GM21423 (cell line): Measurements from ENCODE around the gene GP9.
"Not testable (repeated sequence)": the region's sequence is repeated elsewhere in the genome, so short reads cannot be mapped to it uniquely, and the experiment has no call there.

ENCODE experiments used
- ATAC-seq: cut with Tn5 transposase; IDR thresholded peaks from one replicate; pipeline ENCODE4 v1.9.1; 2021; ENCODE audit warnings: mild to moderate bottlenecking, moderate library complexity; ENCODE audit not compliant: unreplicated experiment

The GP9 gene

GRCh38 chr3:129047553-129047839 lies 13.1 kb upstream of the GP9 start:
- no peak for ATAC-seq

- ATAC-seq = no peak
Measured at GRCh38 chr3:129050556-129051295, 9.9 kb upstream of the GP9 start.

GRCh38 chr3:129051871-129052340 lies 8.7 kb upstream of the GP9 start:
- no peak for ATAC-seq

GRCh38 chr3:129052675-129053074 lies 7.9 kb upstream of the GP9 start:
- ATAC-seq = no peak

GRCh38 chr3:129054605-129055104 lies 5.9 kb upstream of the GP9 start:
- no peak for ATAC-seq

- ATAC-seq = no peak
Measured at GRCh38 chr3:129056451-129057173, 4.0 kb upstream of the GP9 start.

GRCh38 chr3:129057249-129057648 lies 3.3 kb upstream of the GP9 start:
- no peak for ATAC-seq

- ATAC-seq = no peak
Measured at GRCh38 chr3:129058441-129059200, 2.0 kb upstream of the GP9 start.

- no peak for ATAC-seq
Measured at GRCh38 chr3:129059311-129059958, 1.1 kb upstream of the GP9 start.

- no peak for ATAC-seq
Measured at GRCh38 chr3:129061023-129061887, 676 bp downstream of the GP9 start.

GRCh38 chr3:129061888-129062834 lies 1.6 kb downstream of the GP9 start:
- no peak for ATAC-seq

GRCh38 chr3:129063091-129063640 lies 2.6 kb downstream of the GP9 start:
- no peak for ATAC-seq

GRCh38 chr3:129063841-129064482 lies 3.4 kb downstream of the GP9 start:
- no peak for ATAC-seq

- ATAC-seq = no peak
Measured at GRCh38 chr3:129065016-129065719, 4.6 kb downstream of the GP9 start.

- no peak for ATAC-seq
Measured at GRCh38 chr3:129065720-129066073, 5.1 kb downstream of the GP9 start.

- not testable (repeated sequence) for ATAC-seq
Measured at GRCh38 chr3:129067719-129068118, 7.1 kb downstream of the GP9 start.

GRCh38 chr3:129068291-129068886 lies 7.8 kb downstream of the GP9 start:
- ATAC-seq = no peak
